GM20431 (cell line): ENCODE results near the gene PVALB.

Source experiments
- in situ Hi-C: fragments of 300-500 bp; cut with MseI, MboI; formaldehyde crosslinking; loops from one replicate; pipeline ENCODE4 v1.15.0; 2020; ENCODE audit warnings: low sequenced_read_pairs; ENCODE audit not compliant: unreplicated experiment

PVALB gene

GRCh38 chr22:36816339-36816635 lies 548 bp downstream of the PVALB start:
- in situ Hi-C loops = no loop called here

GRCh38 chr22:36815558-36816338 lies 1.1 kb downstream of the PVALB start:
- in situ Hi-C loops = no loop called here

GRCh38 chr22:36814801-36815200 lies 2.0 kb downstream of the PVALB start:
- in situ Hi-C loops = no loop called here

- in situ Hi-C loops = no loop called here
Observed at GRCh38 chr22:36811094-36811800, 5.6 kb downstream of the PVALB start.

- in situ Hi-C loops = no loop called here
Observed at GRCh38 chr22:36809351-36809750, 7.5 kb downstream of the PVALB start.

GRCh38 chr22:36808721-36809344 lies 8.0 kb downstream of the PVALB start:
- in situ Hi-C loops = no loop called here

- in situ Hi-C loops = no loop called here
Observed at GRCh38 chr22:36807627-36808026, 9.2 kb downstream of the PVALB start.

GRCh38 chr22:36806835-36807234 lies 10.0 kb downstream of the PVALB start:
- in situ Hi-C loops = no loop called here

- in situ Hi-C loops = no loop called here
Observed at GRCh38 chr22:36803358-36803757, 13.5 kb downstream of the PVALB start.

GRCh38 chr22:36798674-36799066 lies 18.2 kb downstream of the PVALB start:
- in situ Hi-C loops = no loop called here

GRCh38 chr22:36797911-36798673 lies 18.7 kb downstream of the PVALB start:
- in situ Hi-C loops = no loop called here

- in situ Hi-C loops = no loop called here
Observed at GRCh38 chr22:36797374-36797773, 19.5 kb downstream of the PVALB start.

- in situ Hi-C loops = no loop called here
Observed at GRCh38 chr22:36796552-36797175, 20.2 kb downstream of the PVALB start.

GRCh38 chr22:36795633-36796032 lies 21.2 kb downstream of the PVALB start:
- in situ Hi-C loops = no loop called here

- in situ Hi-C loops = no loop called here
Observed at GRCh38 chr22:36790648-36791047, 26.2 kb downstream of the PVALB start.

GRCh38 chr22:36787204-36787988 lies 29.4 kb downstream of the PVALB start:
- in situ Hi-C loops = loop anchor here (5.0 kb wide), 1 partner anchor 195 kb away; no protein-coding TSS in a partner anchor

- in situ Hi-C loops = no loop called here
Observed at GRCh38 chr22:36783743-36784142, 33.1 kb downstream of the PVALB start.

- in situ Hi-C loops = no loop called here
Observed at GRCh38 chr22:36781656-36782627, 34.9 kb downstream of the PVALB start.
